ENCODE data around the gene FOLR2. TPM values are rescaled to one million over a fixed set of nuclear protein-coding genes. Genes with fewer than 3 reads are reported as not detected.

FOLR2 gene
- total and polyA plus RNA-seq, 2 of the 8 experiments (the other 6 are each of a cell fraction or from before 2014, with no cell fraction given) = not detected

DNA sequence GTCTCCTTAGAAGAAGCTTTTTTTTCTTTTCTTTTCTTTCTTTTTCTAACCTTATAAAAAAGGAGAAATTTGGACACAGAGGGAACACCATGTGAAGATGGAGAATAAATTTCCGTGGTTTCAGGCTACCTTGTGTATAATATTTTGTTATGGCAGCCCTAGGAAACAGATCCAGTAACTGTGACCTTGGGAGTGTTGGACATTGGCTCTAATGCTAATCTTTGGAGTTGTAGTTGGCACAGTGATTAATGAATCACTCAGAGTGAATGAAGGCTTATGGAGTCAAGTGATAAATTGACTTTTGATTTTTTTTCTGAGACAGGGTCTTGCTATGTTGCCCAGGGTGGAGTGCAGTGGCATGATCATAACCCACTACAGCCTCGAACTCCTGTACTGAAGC, 42.9 kb downstream of the FOLR2 start:
- H3K4me1 ChIP-seq (replicated peaks in 1 of 4; ENCODE audit: control insufficient read depth in 3 of 4, insufficient read depth in 4 of 4, low read length in 3 of 4) = peaks cover 0 to 4% (median 0%) of the 10 kb centered on the region in 4 experiments; a peak in 1 of 7 replicates

More for the DNA sequence above, 42.9 kb downstream of the FOLR2 start:
- no peak overlapping the region for H3K14ac ChIP-seq (ENCODE audit: insufficient read length)
- TF ChIP-seq KDM1A (IDR thresholded peaks at IDR 0.05; ENCODE audit: borderline replicate concordance, low read length) = 0 out of 2 replicates have a peak, but pooled peaks have one; percentile 44
- TF ChIP-seq SIN3A (conservative IDR thresholded peaks at IDR 0.05 in 1 of 2, IDR thresholded peaks at IDR 0.05 in 1 of 2; ENCODE audit: low read depth in 1 of 2, low read length in 2 of 2) = no peak
- H3K9me3 ChIP-seq (ENCODE audit: insufficient read depth in 2 of 2, low read depth in 1 of 2, low read length in 1 of 2) = 0 out of 4 replicates have a peak, but pooled peaks cover 0 to under 1% of the 10 kb centered on the region in 2 experiments
- H2BK15ac ChIP-seq (ENCODE audit: low read length) = no peak overlapping the region
- H3K23ac ChIP-seq (ENCODE audit: insufficient read length) = no peak overlapping the region
- no peak overlapping the region for H3K4me2 ChIP-seq (ENCODE audit: insufficient read depth in 1 of 2, low read depth in 2 of 2, low read length in 2 of 2)
- no peak overlapping the region for H2BK120ac ChIP-seq (replicated peaks; ENCODE audit: low read depth, low read length)
- no peak overlapping the region for H2BK12ac ChIP-seq (ENCODE audit: low read depth, low read length)
- H3K79me1 ChIP-seq (ENCODE audit: low read depth, low read length) = no peaks in the 10 kb centered on the region
- FAIRE-seq = no peak
- no peak overlapping the region for H3K27ac ChIP-seq (ENCODE audit: low read depth, low read length)
- no peaks in the 10 kb centered on the region; a peak in 1 of 7 replicates for H3K27me3 ChIP-seq (replicated peaks in 1 of 4; ENCODE audit: control insufficient read depth in 3 of 4, extremely low read depth in 1 of 4, insufficient read depth in 3 of 4, low read length in 3 of 4)
- ChIA-PET POLR2A (ENCODE audit: partially characterized antibody) (no interaction called here), CTCF (ENCODE audit: partially characterized antibody) (interaction anchor here (0.8 to 2.1 kb wide), 6 partner anchors 11 to 174 kb away, joined by 3 to 8 read pairs (median 4); no protein-coding TSS in a partner anchor)
- H4K20me1 ChIP-seq (replicated peaks in 1 of 2; ENCODE audit: control insufficient read depth in 1 of 2, insufficient read depth in 2 of 2, low read length in 2 of 2) = no peaks in the 10 kb centered on the region
- DNase-seq (ENCODE audit: low read depth in 1 of 2, low spot score in 2 of 2) = no peak
- H4K8ac ChIP-seq (ENCODE audit: extremely low read depth, insufficient read depth, low read length) = no peak overlapping the region
- H3K18ac ChIP-seq (ENCODE audit: extremely low read depth, low read length) = no peak overlapping the region
- H4K5ac ChIP-seq (ENCODE audit: insufficient read length, low read depth, low read length) = no peak overlapping the region
- no peak overlapping the region for H4K91ac ChIP-seq (replicated peaks; ENCODE audit: insufficient read length, low read length)
- H3K23me2 ChIP-seq (ENCODE audit: low read depth, low read length) = no peaks in the 10 kb centered on the region
- no peak overlapping the region for H3K56ac ChIP-seq (replicated peaks; ENCODE audit: insufficient read length, low read depth, low read length)
- WGBS, 2 experiments (ENCODE audit: extremely low coverage in 1 of 2, insufficient coverage in 1 of 2, insufficient read length in 1 of 2, insufficient replicate concordance in 2 of 2, low coverage in 1 of 2, low lambda C conversion rate in 2 of 2, missing lambda C conversion rate in 1 of 2) = 88% methylated on average over 2 of the region's 2 CpGs; no CpG with 5 or more reads in 1 of the 2 experiments
- H3K4ac ChIP-seq (replicated peaks; ENCODE audit: insufficient read length, low read depth, low read length) = no peak overlapping the region
- H2BK5ac ChIP-seq (ENCODE audit: low read depth, low read length) = no peak overlapping the region
- H3K9ac ChIP-seq (replicated peaks in 1 of 4; ENCODE audit: extremely low read depth in 1 of 4, low read depth in 3 of 4, low read length in 3 of 4) = no peak overlapping the region
- H3K4me3 ChIP-seq (ENCODE audit: extremely low read depth in 1 of 4, insufficient read depth in 2 of 4, low read depth in 3 of 4, low read length in 4 of 4) = no peak overlapping the region
- H2AFZ ChIP-seq (ENCODE audit: low read length) = no peak overlapping the region
- no peaks in the 10 kb centered on the region for H3K79me2 ChIP-seq (ENCODE audit: control insufficient read depth in 1 of 2, insufficient read depth in 2 of 2, low read length in 2 of 2)
- no peaks in the 10 kb centered on the region for H3K36me3 ChIP-seq (ENCODE audit: control insufficient read depth in 2 of 4, insufficient read depth in 4 of 4, low read length in 3 of 4)
- no peak overlapping the region for H2BK20ac ChIP-seq (ENCODE audit: low read length)
- no peak overlapping the region for H2AK5ac ChIP-seq (ENCODE audit: low read depth, low read length)

Measured in H1 (cell line).